ENCODE data around the gene RABGGTA. TPM values are rescaled to one million over a fixed set of nuclear protein-coding genes. Genes with fewer than 3 reads are reported as not detected.

RABGGTA gene
- total RNA-seq, 4 donors from 2014 or later: 29.8 to 44.8 (median 33.5) TPM

- DNase-seq: no peak
- TF ChIP-seq POLR2A (IDR thresholded peaks at IDR 0.05): no peak
- TF ChIP-seq CTCF (IDR thresholded peaks at IDR 0.05): no peak
- Histone ChIP-seq H3K4me3 (replicated peaks in 1 of 3) (no peak overlapping the region), H3K4me1 (peaks cover 4 to 17% of the 10 kb centered on the region in 2 donors), H3K36me3 (no peaks in the 10 kb centered on the region), H3K27me3 (no peaks in the 10 kb centered on the region), H3K27ac (no peak overlapping the region), H3K9me3 (no peaks in the 10 kb centered on the region)
- intact Hi-C loops (cut with DNase I): no loop called here
- WGBS, 2 donors: 92 to 96% methylated on average over 7 of the region's 7 CpGs
Observed at GRCh38 chr14:24281636-24282035, 10.2 kb upstream of the RABGGTA start.

DNA sequence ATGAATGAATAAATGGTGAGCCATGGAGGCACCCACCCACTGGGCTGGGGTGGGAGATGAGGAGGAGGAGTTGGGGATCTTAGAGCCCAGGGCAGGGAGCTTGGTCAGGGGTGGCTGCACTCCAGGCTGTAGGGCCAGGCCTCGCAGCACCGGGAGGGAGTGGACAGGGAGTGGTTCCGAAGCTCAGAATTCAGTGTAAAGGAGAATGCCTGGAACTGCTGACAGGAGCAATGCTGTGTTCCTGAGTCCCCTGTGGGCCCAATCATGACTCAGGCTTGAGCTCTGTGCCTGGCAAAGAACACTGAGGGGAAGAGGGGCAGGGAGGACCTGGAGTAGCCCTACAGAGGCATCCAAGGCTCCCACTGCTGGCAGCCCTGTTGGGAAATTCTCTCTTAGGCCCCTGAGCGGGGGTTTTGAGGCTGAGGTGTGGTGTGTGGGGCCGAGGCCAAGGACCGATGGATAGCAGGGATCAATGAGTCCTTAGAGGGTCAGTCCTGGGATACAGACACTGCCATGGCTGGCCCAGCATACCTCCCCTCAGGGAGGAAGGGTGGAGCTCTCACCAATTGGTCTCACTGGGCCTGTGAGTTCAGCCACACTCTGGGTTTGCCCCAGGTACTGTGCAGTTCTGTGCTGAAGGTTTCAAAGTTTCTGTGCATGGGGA, 9.5 kb upstream of the RABGGTA start:
- intact Hi-C loops (cut with DNase I): no loop called here
- Histone ChIP-seq H3K4me1 (peaks cover 4 to 17% of the 10 kb centered on the region in 2 donors), H3K36me3 (no peaks in the 10 kb centered on the region), H3K9me3 (no peaks in the 10 kb centered on the region), H3K4me3 (replicated peaks in 1 of 3) (no peak overlapping the region), H3K27ac (no peak overlapping the region), H3K27me3 (no peaks in the 10 kb centered on the region)
- WGBS, 2 donors: 69 to 81% methylated on average over 6 of the region's 6 CpGs
- TF ChIP-seq POLR2A (IDR thresholded peaks at IDR 0.05): no peak
- no peak for TF ChIP-seq CTCF (IDR thresholded peaks at IDR 0.05)
- DNase-seq: no peak

DNA sequence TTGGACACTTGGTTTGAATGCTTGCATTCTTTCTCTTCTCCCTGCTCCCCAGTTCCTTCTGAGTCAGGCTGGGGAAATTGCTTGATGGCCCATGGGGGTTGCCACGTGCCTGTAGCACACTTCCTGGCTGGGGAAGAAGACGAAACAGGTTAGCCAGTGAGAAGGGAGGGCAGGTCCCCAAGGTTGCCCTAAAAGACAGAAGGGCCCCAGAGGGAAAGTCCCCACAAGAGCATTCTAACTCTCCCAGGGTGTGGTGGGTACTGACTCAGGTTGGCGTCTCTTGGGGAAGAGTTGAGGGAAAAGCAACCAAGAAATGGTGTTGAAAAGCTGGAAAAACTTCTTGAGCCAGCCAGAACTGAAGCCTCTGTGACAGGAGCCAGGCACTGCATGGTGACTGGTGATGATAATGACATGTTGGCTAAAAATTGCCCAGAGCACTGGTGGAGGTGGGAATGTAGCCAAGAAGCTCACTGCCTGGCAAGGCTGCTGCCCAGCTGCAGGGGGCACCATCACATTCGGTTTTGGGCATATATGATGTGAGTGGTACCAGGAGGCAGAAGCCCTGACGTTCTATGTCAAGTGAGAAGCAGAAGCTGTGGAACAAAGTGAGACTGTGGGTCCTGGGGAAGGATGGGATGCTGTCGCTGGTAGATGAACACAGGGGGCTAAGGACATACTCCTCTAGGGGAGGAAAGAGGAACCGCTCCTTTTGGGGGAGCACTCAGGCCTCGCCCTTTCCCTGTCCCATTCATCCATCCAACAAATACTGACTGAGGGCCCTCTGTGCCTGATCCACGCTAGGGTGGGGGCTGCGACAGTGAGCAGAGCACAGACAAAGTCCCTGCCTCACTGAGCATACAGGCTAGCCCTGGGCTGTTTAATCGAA, 8.1 kb upstream of the RABGGTA start:
- intact Hi-C loops (cut with DNase I): no loop called here
- no peaks in the 10 kb centered on the region for H3K36me3 ChIP-seq
- no peaks in the 10 kb centered on the region for H3K27me3 ChIP-seq
- 75 to 83% methylated on average over 11 of the region's 11 CpGs for WGBS, 2 donors
- peaks cover 4 to 17% of the 10 kb centered on the region in 2 donors for H3K4me1 ChIP-seq
- no peak for TF ChIP-seq POLR2A (IDR thresholded peaks at IDR 0.05)
- TF ChIP-seq CTCF (IDR thresholded peaks at IDR 0.05): no peak
- no peaks in the 10 kb centered on the region for H3K9me3 ChIP-seq
- H3K4me3 ChIP-seq (replicated peaks in 1 of 3): no peak overlapping the region
- DNase-seq: no peak
- H3K27ac ChIP-seq: no peak overlapping the region

DNA sequence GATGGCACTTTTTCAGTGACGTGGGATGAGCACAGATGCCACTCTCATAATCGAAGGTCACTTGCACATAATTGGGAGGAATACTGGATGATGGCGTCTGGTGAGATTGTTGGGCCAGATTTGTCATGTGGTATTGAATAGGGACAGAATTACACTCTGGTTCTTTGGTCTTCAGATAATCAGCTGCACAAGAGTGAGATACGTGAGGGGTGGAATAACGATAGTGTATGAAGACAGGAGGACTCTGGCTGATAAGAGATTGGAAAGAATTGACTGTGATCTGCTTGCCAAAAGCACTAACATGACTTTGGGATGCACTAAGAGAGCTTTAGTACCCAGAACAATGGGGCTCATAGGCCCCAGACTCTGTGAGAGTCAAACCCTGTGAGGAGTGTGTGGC, 7.0 kb upstream of the RABGGTA start:
- Histone ChIP-seq H3K27ac (no peak overlapping the region), H3K36me3 (no peaks in the 10 kb centered on the region), H3K9me3 (no peaks in the 10 kb centered on the region), H3K4me3 (replicated peaks in 1 of 3) (no peak overlapping the region), H3K4me1 (peaks cover 1 to 13% of the 10 kb centered on the region in 2 donors), H3K27me3 (no peaks in the 10 kb centered on the region)
- TF ChIP-seq POLR2A (IDR thresholded peaks at IDR 0.05): no peak
- TF ChIP-seq CTCF (IDR thresholded peaks at IDR 0.05): no peak
- DNase-seq: no peak
- intact Hi-C loops (cut with DNase I): no loop called here
- WGBS, 2 donors: 94 to 97% methylated on average over 5 of the region's 5 CpGs
